Measurements from ENCODE around the gene LOC128125822.
A peak's percentile ranks its signal among the peaks of the same experiment; 100 is the strongest.
"Not testable (repeated sequence)": the region's sequence is repeated elsewhere in the genome, so short reads cannot be mapped to it uniquely, and the experiment has no call there.

The LOC128125822 gene

GRCh38 chr6:63584125-63584514 lies 11.8 kb downstream of the LOC128125822 start:
- DNase-seq = no peak

- no peak for DNase-seq
Measured at GRCh38 chr6:63584566-63584965, 12.3 kb downstream of the LOC128125822 start.

- not testable (repeated sequence) for DNase-seq
Measured at GRCh38 chr6:63585652-63586051, 13.4 kb downstream of the LOC128125822 start.

GRCh38 chr6:63589952-63590411 lies 17.7 kb downstream of the LOC128125822 start:
- no peak for DNase-seq

GRCh38 chr6:63592886-63593285 lies 20.6 kb downstream of the LOC128125822 start:
- no peak for DNase-seq

- DNase-seq = no peak
Measured at GRCh38 chr6:63597141-63598048, 25.1 kb downstream of the LOC128125822 start.

- peak; percentile 24 for DNase-seq
Measured at GRCh38 chr6:63598049-63599036, 26.1 kb downstream of the LOC128125822 start.

- DNase-seq = no peak
Measured at GRCh38 chr6:63599243-63599642, 27.0 kb downstream of the LOC128125822 start.

GRCh38 chr6:63600136-63600535 lies 27.9 kb downstream of the LOC128125822 start:
- no peak for DNase-seq

- no peak for DNase-seq
Measured at GRCh38 chr6:63609231-63609630, 37.0 kb downstream of the LOC128125822 start.

- DNase-seq = no peak
Measured at GRCh38 chr6:63610944-63611343, 38.7 kb downstream of the LOC128125822 start.

GRCh38 chr6:63611560-63611959 lies 39.3 kb downstream of the LOC128125822 start:
- DNase-seq = no peak

GRCh38 chr6:63615590-63615989 lies 43.3 kb downstream of the LOC128125822 start:
- DNase-seq = no peak
